ENCODE results near the gene BRDT. TPM values are rescaled to one million over a fixed set of nuclear protein-coding genes. Genes with fewer than 3 reads are reported as not detected.
"Not testable (repeated sequence)": the region's sequence is repeated elsewhere in the genome, so short reads cannot be mapped to it uniquely, and the experiment has no call there.

Gene BRDT
- total RNA-seq, 1 experiment from 2014 or later, result not detected

DNA sequence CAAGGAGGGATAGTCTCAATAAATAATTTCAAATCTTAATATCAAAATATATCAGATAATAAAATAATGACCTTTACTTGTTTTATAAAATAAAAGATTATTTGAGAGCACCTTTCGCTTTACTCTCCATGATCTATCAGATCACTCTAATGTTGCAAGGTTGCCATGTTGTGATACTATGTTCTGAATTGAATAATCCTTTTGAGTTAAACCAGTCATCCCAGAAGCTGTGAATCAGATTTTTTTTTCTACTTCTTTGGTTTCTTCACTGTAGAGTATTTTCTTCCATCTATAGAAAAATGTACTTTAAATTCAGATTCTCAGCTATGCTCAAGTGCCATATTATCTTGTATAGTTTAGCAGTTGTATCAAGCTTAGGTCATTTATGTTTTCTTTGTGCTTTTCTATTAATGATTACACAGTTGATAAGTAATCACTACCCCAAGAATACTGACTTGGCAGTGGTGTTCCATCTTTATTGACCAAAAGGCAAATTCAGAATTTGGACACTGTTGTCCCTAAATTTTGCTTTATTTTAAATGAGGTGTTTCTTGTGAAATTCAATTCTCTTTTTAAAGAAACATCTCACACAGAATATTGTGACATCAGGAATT lies 32.9 kb downstream of the BRDT start:
- DNase-seq (ENCODE audit: low read depth), result no peak

DNA sequence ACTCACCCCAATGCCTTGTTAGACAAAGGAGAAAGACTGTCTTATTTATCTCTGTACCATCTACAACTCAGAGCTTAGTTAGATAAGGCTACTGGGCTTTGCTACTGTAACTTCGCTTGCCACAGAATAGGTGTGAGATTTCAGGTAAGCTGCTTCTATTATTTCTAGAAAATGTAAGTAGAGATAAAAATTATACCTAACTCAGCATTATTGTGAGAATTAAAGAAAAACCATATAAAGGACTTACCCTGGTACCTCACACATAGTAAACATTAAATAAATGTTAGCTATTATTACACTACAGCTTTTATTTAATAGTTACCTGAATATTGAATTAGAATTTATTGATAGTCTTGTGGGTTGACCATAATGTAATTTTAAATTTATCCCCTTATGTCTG lies 44.1 kb downstream of the BRDT start:
- no peak for DNase-seq (ENCODE audit: low read depth)

DNA sequence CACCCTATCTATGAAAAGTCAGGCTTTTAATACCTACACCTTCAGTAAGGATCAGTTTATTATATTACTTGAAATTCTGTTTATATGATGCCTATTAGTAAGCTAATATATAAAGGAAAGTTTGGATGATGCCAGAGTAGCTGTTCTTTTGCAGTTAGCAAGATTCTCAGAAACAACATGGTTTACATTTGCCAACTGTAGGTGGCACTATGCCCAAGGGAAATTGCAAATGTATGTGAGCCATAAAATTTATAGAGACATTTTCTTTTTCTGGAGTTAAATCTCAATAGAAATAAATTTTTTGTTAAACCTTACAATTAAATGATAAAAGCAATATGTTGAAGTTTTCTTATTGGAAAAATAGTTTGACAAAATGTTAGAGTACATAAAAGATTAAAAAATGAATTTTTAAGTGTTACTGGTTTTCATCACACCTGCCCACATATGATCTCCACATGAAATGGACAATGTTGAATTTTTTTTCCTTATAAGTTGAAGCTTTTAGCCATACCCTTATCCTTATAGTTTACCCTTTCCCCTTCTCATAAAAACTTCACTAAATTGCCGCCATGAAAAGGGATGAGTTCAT lies 48.5 kb downstream of the BRDT start:
- peak; percentile 67 for DNase-seq (ENCODE audit: low read depth)

DNA sequence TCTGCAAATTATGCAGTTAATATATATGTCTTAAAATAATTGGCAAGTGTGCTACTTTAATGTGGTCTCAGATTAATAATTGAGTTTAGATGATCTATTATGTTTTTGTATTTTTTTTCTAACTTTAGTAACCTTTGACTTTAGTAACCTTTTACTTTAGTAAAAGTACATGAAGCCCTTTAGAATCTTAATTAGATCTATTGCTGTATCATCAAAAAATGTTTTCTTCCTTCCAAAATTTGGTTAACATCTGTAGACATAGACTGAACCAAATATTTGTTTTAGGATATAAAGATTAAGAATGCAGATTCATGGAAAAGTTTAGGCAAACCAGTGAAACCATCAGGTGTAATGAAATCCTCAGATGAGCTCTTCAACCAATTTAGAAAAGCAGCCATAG lies 54.9 kb downstream of the BRDT start:
- no peak for DNase-seq (ENCODE audit: low read depth)

DNA sequence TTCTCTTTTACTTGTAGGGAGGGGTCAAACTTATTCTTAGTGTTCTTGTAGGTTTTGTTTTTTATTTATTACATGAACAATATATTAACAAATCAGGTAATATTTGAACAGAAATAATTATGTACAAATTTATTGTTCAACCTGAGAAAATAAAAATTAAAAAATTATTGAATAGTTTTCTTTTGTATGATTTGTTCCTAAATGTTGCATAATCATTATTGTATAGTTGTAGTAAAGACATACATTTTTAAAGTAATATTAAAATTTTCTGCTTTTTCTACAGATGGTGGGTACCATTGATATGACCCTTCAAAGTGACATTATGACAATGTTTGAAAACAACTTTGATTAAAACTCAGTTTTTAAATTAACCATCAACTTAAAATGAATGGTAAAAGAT lies 64.7 kb downstream of the BRDT start:
- no peak for DNase-seq (ENCODE audit: low read depth)

DNA sequence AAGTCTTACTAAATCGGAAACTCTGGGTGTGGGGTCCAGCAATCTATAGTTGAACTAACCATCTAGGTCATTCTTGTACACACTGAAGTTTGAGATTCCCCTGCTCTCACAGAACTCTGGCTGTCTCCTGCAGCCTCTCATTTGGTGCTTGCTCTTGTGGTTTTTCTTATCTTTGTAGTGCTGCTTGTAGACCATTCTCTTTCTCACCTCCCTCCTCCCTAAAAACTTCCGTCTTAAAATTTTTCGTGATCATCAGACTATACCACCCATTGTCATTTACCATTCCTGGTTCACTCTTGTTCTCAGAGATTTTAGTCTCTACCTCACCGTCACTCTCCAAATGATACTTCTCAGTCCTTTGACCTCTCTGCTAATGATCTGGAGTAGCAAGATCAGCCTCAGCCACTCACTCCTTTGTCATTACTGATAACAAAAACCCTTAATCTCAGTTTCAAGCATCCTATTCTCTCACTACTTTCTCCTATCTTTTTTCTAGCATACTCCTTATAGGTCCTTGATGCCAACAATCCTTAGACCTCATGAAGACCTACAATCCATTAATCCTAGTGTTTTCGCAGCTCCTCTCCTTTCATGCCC lies 67.6 kb downstream of the BRDT start:
- DNase-seq (ENCODE audit: low read depth), result no peak

DNA sequence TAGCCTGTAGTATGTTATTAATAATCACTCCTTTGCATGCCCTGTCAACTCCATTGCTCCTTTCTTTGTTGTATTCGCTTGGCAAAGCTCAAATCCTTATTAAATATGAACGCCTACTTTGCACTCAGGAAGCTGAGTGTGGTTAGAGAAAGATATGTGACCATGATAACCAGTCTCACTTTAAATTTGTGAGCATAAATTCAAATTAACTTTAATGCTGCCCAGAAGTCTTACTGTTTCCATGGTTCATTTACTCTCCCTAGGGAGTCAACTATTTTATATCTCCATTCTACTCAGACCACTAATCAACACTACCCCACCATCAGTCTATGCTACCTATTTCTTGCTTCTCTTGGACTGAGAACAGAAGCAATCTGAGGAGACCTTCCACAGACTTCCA lies 68.5 kb downstream of the BRDT start:
- no peak for DNase-seq (ENCODE audit: low read depth)

DNA sequence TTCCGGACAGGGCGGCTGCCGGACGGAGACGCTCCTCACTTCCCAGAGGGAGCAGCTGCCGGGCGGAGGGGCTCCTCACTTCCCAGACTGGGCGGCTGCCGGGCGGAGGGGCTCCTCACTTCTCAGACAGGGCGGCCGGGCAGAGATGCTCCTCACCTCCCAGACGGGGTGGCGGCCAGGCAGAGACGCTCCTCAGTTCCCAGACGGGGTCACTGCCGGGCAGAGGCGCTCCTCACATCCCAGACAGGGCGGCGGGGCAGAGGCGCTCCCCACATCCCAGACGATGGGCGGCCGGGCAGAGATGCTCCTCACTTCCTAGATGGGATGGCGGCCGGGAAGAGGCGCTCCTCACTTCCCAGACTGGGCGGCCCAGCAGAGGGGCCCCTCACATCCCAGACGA lies 76.8 kb downstream of the BRDT start:
- not testable (repeated sequence) for DNase-seq (ENCODE audit: low read depth)

DNA sequence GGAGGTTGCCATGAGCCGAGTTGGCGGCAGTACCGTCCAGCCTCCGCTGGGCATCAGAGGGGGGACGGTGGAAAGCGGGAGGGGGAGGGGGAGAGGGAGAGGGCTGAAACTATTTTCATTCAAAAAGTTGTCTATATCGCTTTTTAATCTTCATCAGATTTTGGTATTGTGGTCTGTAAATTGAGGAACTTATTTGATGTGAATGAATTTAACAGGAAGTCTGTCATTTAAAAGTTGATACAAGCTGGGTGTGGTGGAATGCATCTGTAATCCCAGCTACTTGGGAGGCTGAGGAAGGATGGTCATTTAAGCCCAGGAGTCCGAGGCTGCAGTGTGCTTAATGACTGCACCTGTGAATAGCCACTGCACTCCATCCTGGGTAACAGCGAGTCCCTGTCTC lies 77.6 kb downstream of the BRDT start:
- no peak for DNase-seq (ENCODE audit: low read depth)

DNA sequence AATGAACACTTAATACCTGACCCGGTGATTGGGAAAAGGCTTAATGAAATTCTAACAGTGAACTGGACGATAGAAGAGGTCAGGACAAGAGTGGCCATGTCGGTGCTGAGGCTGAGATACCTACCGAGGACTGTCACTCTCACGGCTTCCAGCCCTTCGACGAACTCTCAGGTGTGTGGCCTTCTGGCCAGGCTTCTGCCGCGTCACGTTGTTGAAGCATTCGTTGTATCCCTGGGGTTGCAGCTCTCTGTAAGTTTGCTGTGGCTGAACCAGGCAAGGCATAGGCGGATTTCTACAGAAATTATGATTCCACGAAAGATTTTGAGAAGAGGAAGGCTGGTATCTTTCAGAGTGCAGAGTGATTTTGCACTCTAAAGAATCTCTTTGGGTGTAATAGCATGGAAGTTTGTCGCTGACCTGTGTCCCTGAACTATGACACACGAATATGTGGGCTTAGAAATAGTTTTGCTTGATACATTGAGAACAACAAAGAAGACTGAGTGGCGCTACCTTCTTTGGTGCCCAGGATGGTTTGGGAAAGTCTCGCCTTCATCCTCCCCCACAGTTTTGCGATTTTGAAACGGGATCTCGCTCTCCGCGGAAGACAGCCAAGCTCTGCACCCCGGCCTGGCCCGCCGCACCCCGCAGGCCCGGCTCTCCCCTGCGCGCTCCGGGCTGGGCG lies 80.2 kb downstream of the BRDT start:
- DNase-seq (ENCODE audit: low read depth), result no peak

DNA sequence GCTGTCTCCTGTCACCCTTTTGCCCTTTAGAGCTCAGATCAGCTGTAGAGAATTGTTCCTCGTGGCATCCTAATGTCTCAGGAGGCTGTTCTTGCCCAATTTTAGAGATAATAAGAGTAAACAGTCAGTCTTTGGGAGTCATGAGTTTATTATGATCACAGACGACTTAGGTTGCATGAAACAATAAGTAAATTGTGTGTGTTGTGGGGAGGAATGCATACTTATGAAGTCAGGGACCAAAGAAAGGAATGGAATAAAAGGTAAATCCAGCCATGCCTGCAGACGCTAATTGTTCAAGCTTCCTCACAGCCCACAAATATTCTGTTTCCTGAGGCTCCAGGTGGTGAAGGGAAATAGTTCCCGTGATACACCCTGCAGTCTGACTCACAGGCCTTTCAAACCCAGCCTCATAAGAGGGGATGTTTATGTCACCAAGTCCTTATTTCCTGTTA lies 81.5 kb downstream of the BRDT start:
- peak; percentile 91 for DNase-seq (ENCODE audit: low read depth)

DNA sequence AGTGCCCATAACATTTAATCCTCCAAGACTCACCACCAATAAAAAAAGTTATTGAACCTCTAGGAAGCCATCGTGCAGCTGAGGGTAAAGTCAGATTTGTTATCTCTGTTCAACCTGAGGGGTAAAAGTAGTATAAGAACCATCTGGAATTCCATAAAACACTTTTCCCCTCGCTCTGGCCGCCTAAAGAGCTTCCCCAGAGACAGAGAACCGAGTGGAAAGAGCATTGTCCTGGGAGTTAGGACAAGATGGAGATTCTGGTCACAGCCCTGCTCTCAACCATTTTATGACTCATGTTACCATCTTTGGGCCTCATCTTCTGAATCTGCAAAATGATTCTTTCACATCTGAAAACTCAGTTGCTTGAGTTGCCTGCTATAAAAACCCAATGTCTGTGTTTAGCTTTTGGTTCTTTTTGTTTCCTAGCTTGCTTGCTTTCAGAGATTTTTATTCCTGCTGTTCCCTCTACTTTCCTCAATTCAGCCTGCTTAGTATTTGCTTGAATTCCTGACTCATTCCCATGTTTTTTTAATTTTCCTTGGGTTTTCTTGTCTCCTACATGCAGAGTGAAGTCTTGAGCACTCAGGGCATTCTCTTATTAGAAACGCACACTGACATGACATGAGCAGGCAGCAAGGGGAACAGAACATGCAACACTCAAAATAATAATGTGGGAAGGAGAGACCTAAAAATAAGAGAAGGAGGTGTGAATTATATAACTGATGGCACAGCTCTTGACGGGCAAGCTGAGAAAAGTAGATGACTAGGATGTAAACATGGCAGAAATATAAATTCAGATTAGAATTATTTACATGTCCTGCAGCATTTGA lies 82.3 kb downstream of the BRDT start:
- DNase-seq (ENCODE audit: low read depth), result no peak

DNA sequence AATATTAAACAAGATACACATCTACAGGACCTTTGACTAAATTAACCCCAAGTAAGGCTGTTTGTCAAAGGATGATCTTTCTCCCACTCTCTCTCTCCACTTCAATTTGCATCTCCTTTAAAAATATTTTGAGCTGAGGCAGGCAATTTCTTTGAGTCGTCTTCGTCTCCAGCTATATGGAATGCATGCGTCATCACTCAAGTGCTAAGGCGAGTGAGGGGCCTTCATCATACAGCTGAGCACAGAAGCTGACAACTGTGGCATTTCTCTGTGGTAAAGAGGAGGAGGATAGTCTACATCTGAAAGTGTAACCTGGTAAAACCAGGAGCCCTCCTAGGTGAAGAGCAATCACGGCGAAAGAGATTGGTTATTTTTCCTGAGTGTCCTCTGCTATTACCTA lies 88.2 kb downstream of the BRDT start:
- DNase-seq (ENCODE audit: low read depth), result peak; percentile 58

DNA sequence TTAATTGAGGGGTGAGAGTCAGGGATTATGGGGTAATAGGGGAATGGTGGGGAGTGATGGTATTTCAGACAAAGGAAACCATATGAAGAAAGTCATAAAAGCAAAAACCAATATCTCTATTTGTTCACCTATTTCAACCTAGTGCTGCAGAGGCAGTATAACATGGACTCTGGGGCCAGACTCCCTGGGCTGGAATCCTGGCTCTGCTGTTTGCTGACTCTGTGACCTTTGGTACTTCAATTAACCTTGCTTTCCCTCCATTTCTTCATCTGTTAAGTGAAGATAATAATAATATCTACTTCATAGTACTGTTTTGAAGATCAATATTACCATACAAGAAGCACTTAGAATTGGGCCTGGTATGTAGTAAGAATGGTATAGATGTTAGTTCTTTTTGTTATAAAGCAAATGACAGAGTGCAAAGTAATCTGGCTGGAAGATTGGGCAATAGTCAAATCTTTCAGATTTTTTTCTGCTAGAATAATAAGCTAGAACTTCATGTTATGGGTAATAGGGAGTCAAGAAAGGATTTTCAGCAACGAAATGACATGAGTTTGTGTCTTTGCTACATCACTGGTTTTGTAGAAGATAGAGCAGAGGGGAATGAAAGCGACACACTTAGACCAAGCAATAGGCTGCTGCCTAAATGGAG lies 89.6 kb downstream of the BRDT start:
- no peak for DNase-seq (ENCODE audit: low read depth)

DNA sequence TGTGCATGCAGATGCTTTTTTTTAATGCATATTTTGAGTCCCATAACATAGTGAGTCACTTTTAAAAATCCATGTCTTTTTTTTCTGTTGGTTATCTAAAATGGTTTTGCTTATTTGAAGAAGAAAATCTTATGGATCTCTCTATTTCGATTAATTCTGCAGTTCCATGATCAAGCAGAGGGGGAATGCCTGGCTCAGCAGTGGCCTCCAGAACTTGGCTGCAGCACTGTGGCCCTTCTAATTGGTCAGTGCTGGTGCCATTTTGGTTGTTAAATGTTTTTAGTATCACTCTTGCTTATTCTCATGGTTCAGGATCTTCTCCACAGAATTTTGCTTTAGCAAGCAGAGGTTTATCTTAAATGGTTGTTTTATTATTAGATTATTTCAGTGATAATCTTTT lies 91.8 kb downstream of the BRDT start:
- DNase-seq (ENCODE audit: low read depth), result no peak

DNA sequence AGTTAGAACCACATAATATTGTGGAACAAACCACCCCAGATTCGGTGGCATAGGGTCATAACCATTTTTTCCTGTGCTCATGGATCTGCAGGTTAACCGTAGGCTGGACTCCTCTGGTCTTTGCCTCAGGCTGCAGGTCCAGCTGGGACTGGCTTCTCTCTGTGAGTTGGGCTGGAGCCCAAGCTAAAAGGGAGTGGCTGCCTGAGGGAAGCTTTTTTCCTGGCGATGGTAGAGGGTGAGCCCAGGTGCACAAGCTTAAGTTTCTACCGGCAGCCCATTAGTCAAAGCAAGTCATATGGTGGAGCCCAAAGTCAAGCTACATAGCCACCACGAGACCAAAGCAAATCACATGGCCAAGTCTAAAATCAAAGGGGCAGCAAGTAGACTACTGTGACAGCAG lies 94.4 kb downstream of the BRDT start:
- no peak for DNase-seq (ENCODE audit: low read depth)

DNA sequence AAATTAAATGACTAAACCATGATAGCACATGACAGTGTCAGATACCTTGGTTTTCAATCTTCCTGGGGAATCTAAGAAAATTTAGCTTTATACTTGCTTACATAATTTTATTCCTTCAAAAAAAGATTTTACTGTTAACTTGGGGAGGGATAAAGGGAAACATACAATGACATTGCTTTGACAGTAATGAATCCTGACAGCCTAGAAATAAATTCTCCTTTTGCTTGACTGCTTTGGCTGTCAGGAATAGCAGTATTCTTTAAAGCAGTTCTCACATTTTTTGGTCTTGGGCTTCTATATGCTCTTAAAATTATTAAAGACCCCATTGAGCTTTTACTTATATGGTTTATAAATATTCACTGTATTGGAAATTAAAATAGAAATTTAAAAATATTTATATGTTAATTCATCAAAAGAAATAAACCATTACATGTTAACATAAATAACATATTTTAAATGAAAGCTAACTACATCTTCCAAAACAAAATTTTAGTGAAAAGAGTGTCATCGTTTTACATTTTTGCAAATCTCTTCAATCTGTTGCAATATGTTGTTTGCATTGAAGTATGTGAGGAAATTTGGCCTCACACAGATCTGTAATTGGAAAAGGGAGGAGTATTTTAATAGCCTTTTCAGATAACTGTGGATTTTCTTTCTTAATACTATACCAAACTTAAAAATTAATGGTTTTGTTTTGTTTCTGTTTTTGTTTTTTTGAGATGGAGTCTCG lies 96.7 kb downstream of the BRDT start:
- no peak for DNase-seq (ENCODE audit: low read depth)

DNA sequence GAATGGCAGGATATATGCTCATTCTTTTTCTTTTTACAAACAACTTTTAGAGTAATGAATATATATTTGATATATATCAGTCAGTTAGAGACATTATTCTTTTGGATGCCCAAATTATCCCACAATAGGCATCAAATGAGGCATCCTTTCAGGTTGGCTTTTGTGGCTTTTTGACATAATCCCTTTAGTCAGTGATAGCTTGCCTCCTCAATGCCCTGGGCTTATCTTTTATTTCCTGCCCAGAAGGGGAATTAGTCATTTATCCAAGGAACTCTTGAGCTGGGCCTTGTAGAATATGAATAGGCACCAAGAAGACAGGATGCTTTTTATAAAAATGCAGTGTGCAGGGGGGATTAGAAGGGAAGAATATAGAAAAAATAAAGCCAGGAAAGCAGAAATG lies 102.7 kb downstream of the BRDT start:
- DNase-seq (ENCODE audit: low read depth), result no peak

All from Daoy (cell line).